GM19035 (cell line): ENCODE results near the gene ZFYVE28.
"Not testable (repeated sequence)": the region's sequence is repeated elsewhere in the genome, so short reads cannot be mapped to it uniquely, and the experiment has no call there.

Experiments
- ATAC-seq: cut with Tn5 transposase; IDR thresholded peaks from one replicate; pipeline ENCODE4 v1.9.1; 2021; ENCODE audit not compliant: unreplicated experiment

ZFYVE28 gene

DNA sequence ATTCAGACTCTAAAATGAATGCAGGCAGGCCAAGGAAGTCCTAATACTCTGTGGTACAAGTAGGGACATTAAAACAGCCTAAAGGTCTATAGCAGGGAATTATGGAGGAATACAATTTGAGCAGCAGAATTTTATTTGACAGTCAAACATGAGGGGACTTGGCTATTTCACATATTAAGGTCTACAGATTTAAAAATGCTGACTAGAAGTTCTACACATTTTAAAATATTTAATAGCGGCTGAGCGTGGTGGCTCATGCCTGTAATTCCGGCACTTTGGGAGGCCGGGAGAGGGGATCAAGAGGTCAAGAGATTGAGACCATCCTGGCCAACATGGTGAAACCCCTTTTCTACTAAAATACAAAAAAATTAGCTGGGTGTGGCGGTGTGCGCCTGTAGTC, 187.4 kb downstream of the ZFYVE28 start:
- ATAC-seq: no peak

DNA sequence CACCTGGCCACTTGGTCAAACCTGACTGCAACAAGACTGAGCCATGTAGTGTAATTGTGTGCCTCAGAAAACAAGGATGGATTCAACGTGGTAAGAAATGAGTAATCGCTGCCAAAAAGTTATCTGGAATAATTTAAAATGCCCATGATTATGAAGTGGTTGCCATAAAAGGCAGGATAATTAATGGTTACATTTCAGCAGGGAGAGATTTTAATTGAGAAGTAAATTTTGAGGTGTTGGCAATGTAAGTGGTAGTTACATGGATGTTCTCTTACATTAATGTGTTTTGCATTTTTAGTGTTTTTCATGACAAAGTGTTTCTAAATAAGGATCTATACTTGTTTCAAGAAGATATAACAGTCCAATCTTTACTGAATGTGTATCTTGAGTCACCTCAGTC, 192.2 kb downstream of the ZFYVE28 start:
- ATAC-seq: no peak

DNA sequence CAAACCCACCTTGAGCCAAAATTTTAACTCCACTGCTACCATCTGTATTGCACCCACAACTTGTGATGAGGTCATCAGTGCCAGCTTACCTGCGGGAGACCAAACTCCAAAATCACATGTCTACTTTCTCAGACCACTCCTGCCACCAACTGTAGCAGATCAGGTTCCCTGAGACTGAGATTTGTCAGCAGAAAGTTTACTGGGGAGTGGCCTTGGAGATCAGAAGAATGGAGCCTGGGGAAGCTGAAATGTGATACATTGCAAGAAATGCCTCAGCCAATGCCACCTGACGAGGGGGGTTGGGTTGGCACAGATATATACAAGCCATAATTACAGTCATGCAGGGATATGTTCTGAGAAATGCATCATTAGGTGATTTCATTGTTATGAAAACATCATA, 195.6 kb downstream of the ZFYVE28 start:
- no peak for ATAC-seq

DNA sequence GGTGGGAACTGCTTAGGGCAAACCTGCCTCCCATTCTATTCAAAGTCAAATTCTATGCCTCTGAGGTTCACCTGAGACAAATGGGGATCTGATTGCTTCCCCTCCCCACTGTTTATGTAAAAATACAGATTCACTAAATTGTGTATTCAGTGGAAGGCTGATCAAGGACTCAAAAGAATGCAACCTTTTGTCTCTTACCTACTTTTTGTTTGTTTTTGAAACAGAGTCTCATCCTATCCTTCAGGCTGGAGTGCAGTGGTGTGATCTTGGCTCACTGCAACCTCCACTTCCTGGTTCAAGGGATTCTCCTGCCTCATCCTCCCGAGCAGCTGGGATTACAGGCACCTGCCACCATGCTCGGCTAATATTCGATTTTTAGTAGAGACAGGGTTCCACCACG, 197.1 kb downstream of the ZFYVE28 start:
- ATAC-seq: not testable (repeated sequence)

DNA sequence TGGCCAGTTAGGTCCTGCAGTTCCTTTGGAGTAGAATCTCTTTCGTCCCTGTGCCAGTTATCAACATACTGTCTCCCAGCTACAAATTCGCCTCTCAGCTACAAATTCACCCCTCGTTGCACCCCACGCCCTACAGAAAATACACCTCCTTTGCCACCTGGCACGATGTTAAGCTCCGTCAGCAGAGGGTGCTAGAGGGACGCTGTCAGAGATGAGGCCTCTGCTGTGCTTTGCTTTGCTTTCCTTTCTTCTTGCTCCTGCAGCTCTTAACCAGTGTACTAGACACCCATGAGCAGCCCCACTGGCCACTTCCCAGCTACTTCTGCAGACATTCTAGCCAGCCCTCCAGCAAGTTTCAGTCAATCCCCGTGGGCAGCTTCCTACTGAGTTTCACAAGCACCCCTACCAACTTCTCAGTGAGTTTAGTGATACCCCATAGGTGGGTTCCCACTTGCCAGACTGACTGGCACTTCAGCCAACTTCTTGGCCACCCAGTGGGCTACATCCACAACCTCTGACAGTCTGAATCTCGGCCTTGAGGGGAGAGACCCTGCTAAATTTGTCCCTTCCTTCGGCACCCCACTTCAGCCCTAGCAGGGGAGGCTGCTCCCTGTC, 198.3 kb downstream of the ZFYVE28 start:
- no peak for ATAC-seq
